ENCODE measurements around the gene MED13L.
"Not testable (repeated sequence)": the region's sequence is repeated elsewhere in the genome, so short reads cannot be mapped to it uniquely, and the experiment has no call there.

Gene MED13L

GRCh38 chr12:115993737-115994136, 283.8 kb downstream of the MED13L start:
- no peak for DNase-seq
- in situ Hi-C loops (cut with HindIII; ENCODE audit: low pct_ligation_motif_present, low pct_unique_long_range_greater_than_20kb, low sequenced_read_pairs) = no loop called here

GRCh38 chr12:115990241-115990640, 287.3 kb downstream of the MED13L start:
- in situ Hi-C loops (cut with HindIII; ENCODE audit: low pct_ligation_motif_present, low pct_unique_long_range_greater_than_20kb, low sequenced_read_pairs) = no loop called here

GRCh38 chr12:115988625-115989563, 288.6 kb downstream of the MED13L start:
- DNase-seq = no peak
- in situ Hi-C loops (cut with HindIII; ENCODE audit: low pct_ligation_motif_present, low pct_unique_long_range_greater_than_20kb, low sequenced_read_pairs) = no loop called here

More at GRCh38 chr12:115990241-115990640, 287.3 kb downstream of the MED13L start:
- DNase-seq = peak; percentile 19

GRCh38 chr12:115988212-115988611, 289.3 kb downstream of the MED13L start:
- in situ Hi-C loops (cut with HindIII; ENCODE audit: low pct_ligation_motif_present, low pct_unique_long_range_greater_than_20kb, low sequenced_read_pairs) = no loop called here
- no peak for DNase-seq

GRCh38 chr12:115984616-115985015, 292.9 kb downstream of the MED13L start:
- in situ Hi-C loops (cut with HindIII; ENCODE audit: low pct_ligation_motif_present, low pct_unique_long_range_greater_than_20kb, low sequenced_read_pairs) = no loop called here

GRCh38 chr12:115983226-115983798, 294.2 kb downstream of the MED13L start:
- peak; percentile 47 for DNase-seq

More at GRCh38 chr12:115984616-115985015, 292.9 kb downstream of the MED13L start:
- DNase-seq = no peak

GRCh38 chr12:115980339-115980738, 297.2 kb downstream of the MED13L start:
- in situ Hi-C loops (cut with HindIII; ENCODE audit: low pct_ligation_motif_present, low pct_unique_long_range_greater_than_20kb, low sequenced_read_pairs) = no loop called here

More at GRCh38 chr12:115983226-115983798, 294.2 kb downstream of the MED13L start:
- in situ Hi-C loops (cut with HindIII; ENCODE audit: low pct_ligation_motif_present, low pct_unique_long_range_greater_than_20kb, low sequenced_read_pairs) = no loop called here

GRCh38 chr12:115979851-115980250, 297.6 kb downstream of the MED13L start:
- in situ Hi-C loops (cut with HindIII; ENCODE audit: low pct_ligation_motif_present, low pct_unique_long_range_greater_than_20kb, low sequenced_read_pairs) = no loop called here
- no peak for DNase-seq

More at GRCh38 chr12:115980339-115980738, 297.2 kb downstream of the MED13L start:
- no peak for DNase-seq

- no peak for DNase-seq
- in situ Hi-C loops (cut with HindIII; ENCODE audit: low pct_ligation_motif_present, low pct_unique_long_range_greater_than_20kb, low sequenced_read_pairs) = no loop called here
These were observed 298.1 kb downstream of the MED13L start for GRCh38 chr12:115979351-115979750.

- in situ Hi-C loops (cut with HindIII; ENCODE audit: low pct_ligation_motif_present, low pct_unique_long_range_greater_than_20kb, low sequenced_read_pairs); DNase-seq: not testable (repeated sequence)
These were observed 300.7 kb downstream of the MED13L start for GRCh38 chr12:115976829-115977228.

- DNase-seq = no peak
- in situ Hi-C loops (cut with HindIII; ENCODE audit: low pct_ligation_motif_present, low pct_unique_long_range_greater_than_20kb, low sequenced_read_pairs) = no loop called here
These were observed 302.1 kb downstream of the MED13L start for GRCh38 chr12:115975411-115975810.

GRCh38 chr12:115973968-115974724, 303.3 kb downstream of the MED13L start:
- DNase-seq = no peak
- in situ Hi-C loops (cut with HindIII; ENCODE audit: low pct_ligation_motif_present, low pct_unique_long_range_greater_than_20kb, low sequenced_read_pairs) = no loop called here

GRCh38 chr12:115973066-115973465, 304.4 kb downstream of the MED13L start:
- in situ Hi-C loops (cut with HindIII; ENCODE audit: low pct_ligation_motif_present, low pct_unique_long_range_greater_than_20kb, low sequenced_read_pairs) = no loop called here
- DNase-seq = no peak

- DNase-seq = no peak
- in situ Hi-C loops (cut with HindIII; ENCODE audit: low pct_ligation_motif_present, low pct_unique_long_range_greater_than_20kb, low sequenced_read_pairs) = no loop called here
These were observed 305.3 kb downstream of the MED13L start for GRCh38 chr12:115972241-115972640.

GRCh38 chr12:115968211-115968610, 309.3 kb downstream of the MED13L start:
- no peak for DNase-seq
- in situ Hi-C loops (cut with HindIII; ENCODE audit: low pct_ligation_motif_present, low pct_unique_long_range_greater_than_20kb, low sequenced_read_pairs) = no loop called here

GRCh38 chr12:115966376-115966775, 311.1 kb downstream of the MED13L start:
- no peak for DNase-seq
- in situ Hi-C loops (cut with HindIII; ENCODE audit: low pct_ligation_motif_present, low pct_unique_long_range_greater_than_20kb, low sequenced_read_pairs) = no loop called here

- in situ Hi-C loops (cut with HindIII; ENCODE audit: low pct_ligation_motif_present, low pct_unique_long_range_greater_than_20kb, low sequenced_read_pairs) = no loop called here
- DNase-seq = no peak
These were observed 312.9 kb downstream of the MED13L start for GRCh38 chr12:115964626-115965025.

GRCh38 chr12:115964214-115964613, 313.3 kb downstream of the MED13L start:
- DNase-seq = no peak
- in situ Hi-C loops (cut with HindIII; ENCODE audit: low pct_ligation_motif_present, low pct_unique_long_range_greater_than_20kb, low sequenced_read_pairs) = no loop called here

- in situ Hi-C loops (cut with HindIII; ENCODE audit: low pct_ligation_motif_present, low pct_unique_long_range_greater_than_20kb, low sequenced_read_pairs) = no loop called here
- no peak for DNase-seq
These were observed 315.3 kb downstream of the MED13L start for GRCh38 chr12:115962216-115962615.
